ENCODE data around the gene CPA1. TPM values are rescaled to one million over a fixed set of nuclear protein-coding genes. Genes with fewer than 3 reads are reported as not detected.

Gene CPA1
- total RNA-seq, 2 donors from 2014 or later = not detected

GRCh38 chr7:130367088-130367755, 13.1 kb upstream of the CPA1 start:
- H3K27ac ChIP-seq (ENCODE audit: low read depth, low read length) = no peak overlapping the region
- peaks cover 4% of the 10 kb centered on the region for H3K4me1 Mint-ChIP-seq
- H3K27me3 ChIP-seq (ENCODE audit: control insufficient read depth, insufficient read depth, low read length, poor library complexity, severe bottlenecking) = no peaks in the 10 kb centered on the region
- no peaks in the 10 kb centered on the region for H3K4me1 ChIP-seq (ENCODE audit: control insufficient read depth, insufficient read depth, low read length)
- H3K27ac Mint-ChIP-seq = no peak overlapping the region
- WGBS, 2 experiments (ENCODE audit: insufficient coverage in 1 of 2, insufficient read length in 1 of 2) = 93% methylated on average over 9 to 13 of the region's 13 CpGs
- no peak overlapping the region for H3K4me3 ChIP-seq (ENCODE audit: low read length)
- H3K9ac ChIP-seq (ENCODE audit: extremely low read depth, low read length, poor library complexity, severe bottlenecking) = no peak overlapping the region
- H3K9me3 Mint-ChIP-seq = no peaks in the 10 kb centered on the region
- DNase-seq = no peak
- H3K9me3 ChIP-seq (ENCODE audit: control insufficient read depth, low read length) = no peaks in the 10 kb centered on the region
- H3K27me3 Mint-ChIP-seq (ENCODE audit: insufficient read depth) = no peaks in the 10 kb centered on the region
- no peaks in the 10 kb centered on the region for H3K36me3 ChIP-seq (ENCODE audit: control insufficient read depth, insufficient read depth, low read length)
- H3K36me3 Mint-ChIP-seq (ENCODE audit: low read depth) = no peaks in the 10 kb centered on the region
- TF ChIP-seq CTCF (conservative IDR thresholded peaks at IDR 0.05) = no peak
- H3K4me3 Mint-ChIP-seq = no peak overlapping the region

- Histone ChIP-seq H3K27me3 (ENCODE audit: control insufficient read depth, insufficient read depth, low read length, poor library complexity, severe bottlenecking) (no peaks in the 10 kb centered on the region), H3K9ac (ENCODE audit: extremely low read depth, low read length, poor library complexity, severe bottlenecking) (no peak overlapping the region), H3K9me3 (ENCODE audit: control insufficient read depth, low read length) (no peaks in the 10 kb centered on the region), H3K4me3 (ENCODE audit: low read length) (no peak overlapping the region), H3K4me1 (ENCODE audit: control insufficient read depth, insufficient read depth, low read length) (no peaks in the 10 kb centered on the region), H3K36me3 (ENCODE audit: control insufficient read depth, insufficient read depth, low read length) (no peaks in the 10 kb centered on the region), H3K27ac (ENCODE audit: low read depth, low read length) (no peak overlapping the region)
- H3K36me3 Mint-ChIP-seq (ENCODE audit: low read depth) = no peaks in the 10 kb centered on the region
- H3K27me3 Mint-ChIP-seq (ENCODE audit: insufficient read depth) = no peaks in the 10 kb centered on the region
- 91 to 93% methylated on average over 18 to 19 of the region's 19 CpGs for WGBS, 2 experiments (ENCODE audit: insufficient coverage in 1 of 2, insufficient read length in 1 of 2)
- DNase-seq = no peak
- H3K4me1 Mint-ChIP-seq = peaks cover 6% of the 10 kb centered on the region
- H3K9me3 Mint-ChIP-seq = no peaks in the 10 kb centered on the region
- no peak overlapping the region for H3K4me3 Mint-ChIP-seq
- H3K27ac Mint-ChIP-seq = no peak overlapping the region
- TF ChIP-seq CTCF (conservative IDR thresholded peaks at IDR 0.05) = no peak
These were observed 12.2 kb upstream of the CPA1 start for GRCh38 chr7:130367836-130368746.

GRCh38 chr7:130369110-130369711, 11.1 kb upstream of the CPA1 start:
- no peak overlapping the region for H3K4me3 Mint-ChIP-seq
- no peaks in the 10 kb centered on the region for H3K36me3 ChIP-seq (ENCODE audit: control insufficient read depth, insufficient read depth, low read length)
- peaks cover 10% of the 10 kb centered on the region for H3K4me1 Mint-ChIP-seq
- H3K27me3 Mint-ChIP-seq (ENCODE audit: insufficient read depth) = no peaks in the 10 kb centered on the region
- H3K36me3 Mint-ChIP-seq (ENCODE audit: low read depth) = no peaks in the 10 kb centered on the region
- H3K9ac ChIP-seq (ENCODE audit: extremely low read depth, low read length, poor library complexity, severe bottlenecking) = no peak overlapping the region
- 72 to 77% methylated on average over 7 to 10 of the region's 10 CpGs for WGBS, 2 experiments (ENCODE audit: insufficient coverage in 1 of 2, insufficient read length in 1 of 2)
- no peak overlapping the region for H3K27ac Mint-ChIP-seq
- DNase-seq = no peak
- no peaks in the 10 kb centered on the region for H3K27me3 ChIP-seq (ENCODE audit: control insufficient read depth, insufficient read depth, low read length, poor library complexity, severe bottlenecking)
- H3K9me3 Mint-ChIP-seq = no peaks in the 10 kb centered on the region
- no peak overlapping the region for H3K4me3 ChIP-seq (ENCODE audit: low read length)
- no peak for TF ChIP-seq CTCF (conservative IDR thresholded peaks at IDR 0.05)
- no peak overlapping the region for H3K27ac ChIP-seq (ENCODE audit: low read depth, low read length)
- peaks cover 5% of the 10 kb centered on the region for H3K4me1 ChIP-seq (ENCODE audit: control insufficient read depth, insufficient read depth, low read length)
- no peaks in the 10 kb centered on the region for H3K9me3 ChIP-seq (ENCODE audit: control insufficient read depth, low read length)

Measured in endodermal cell (in vitro differentiated cells).